ENCODE results near the gene ACY1. TPM values are rescaled to one million over a fixed set of nuclear protein-coding genes. Genes with fewer than 3 reads are reported as not detected.

Gene ACY1
- 4.4 and 12.2 TPM in 2 replicates for polyA plus RNA-seq

GRCh38 chr3:51982838-51983577 lies at the start of gene ACY1:
ACY1 (plus strand) TSS chr3:51983535; CDS start chr3:51984065, 530 bp downstream.

GRCh38 chr3:51941798-51942602 lies 41.3 kb upstream of the ACY1 start, which contains the start of the genes PARP3 and RRP9:
PARP3 (plus strand) TSS chr3:51942363; CDS start chr3:51943356, 993 bp downstream.
RRP9 (minus strand) TSS chr3:51941904; CDS start chr3:51941867, 37 bp downstream.

GRCh38 chr3:51955175-51955892 lies 28.0 kb upstream of the ACY1 start, which contains the start of gene GPR62:
GPR62 (plus strand) TSS chr3:51955381; CDS start chr3:51955653, 272 bp downstream.

GRCh38 chr3:51967384-51968169 lies 15.8 kb upstream of the ACY1 start, which contains the start of gene PCBP4:
PCBP4 (minus strand) TSS chr3:51967454; CDS start chr3:51961240, 6,214 bp downstream.

GRCh38 chr3:51974963-51975851 lies 8.1 kb upstream of the ACY1 start, which contains the start of gene ABHD14A:
ABHD14A (plus strand) TSS chr3:51975064; CDS start chr3:51975136, 72 bp downstream.

GRCh38 chr3:51995346-51996163 lies 12.2 kb downstream of the ACY1 start, which contains the start of gene RPL29:
RPL29 (minus strand) TSS chr3:51995895; CDS start chr3:51995461, 434 bp downstream.

Other genes starting within 250 kb of the ACY1 start
- gene IQCF6, start 204.3 kb upstream of the ACY1 start, polyA plus RNA-seq = not detected in 2 replicates
- not detected in 2 replicates for gene IQCF2, start 121.9 kb upstream of the ACY1 start, polyA plus RNA-seq
- gene IQCF5, start 107.9 kb upstream of the ACY1 start, polyA plus RNA-seq = not detected in 2 replicates
- not detected in 2 replicates for gene IQCF1, start 80.2 kb upstream of the ACY1 start, polyA plus RNA-seq
- 3.4 and 6.5 TPM in 2 replicates for gene RRP9, start 41.6 kb upstream of the ACY1 start, polyA plus RNA-seq
- 2.3 and 2.5 TPM in 2 replicates for gene PARP3, start 41.2 kb upstream of the ACY1 start, polyA plus RNA-seq
- gene GPR62, start 28.2 kb upstream of the ACY1 start, polyA plus RNA-seq = 0.53 TPM in 1 of 2 replicates, not detected in the other
- 0.67 and 2.1 TPM in 2 replicates for gene PCBP4, start 16.1 kb upstream of the ACY1 start, polyA plus RNA-seq
- gene ABHD14B, start 9.5 kb upstream of the ACY1 start, polyA plus RNA-seq = 2.0 and 3.7 TPM in 2 replicates
- 59.8 and 65.2 TPM in 2 replicates for gene ABHD14A, start 8.5 kb upstream of the ACY1 start, polyA plus RNA-seq
- 878 and 896 TPM in 2 replicates for gene RPL29, start 12.4 kb downstream of the ACY1 start, polyA plus RNA-seq
- 0.25 and 1.0 TPM in 2 replicates for gene DUSP7, start 73.0 kb downstream of the ACY1 start, polyA plus RNA-seq
- 0.13 and 0.34 TPM in 2 replicates for gene POC1A, start 170.9 kb downstream of the ACY1 start, polyA plus RNA-seq
- 54.1 and 54.5 TPM in 2 replicates for gene ALAS1, start 214.6 kb downstream of the ACY1 start, polyA plus RNA-seq
- gene TLR9, start 242.1 kb downstream of the ACY1 start, polyA plus RNA-seq = not detected in 2 replicates